Measurements from ENCODE around the gene LHFPL3. TPM values are rescaled to one million over a fixed set of nuclear protein-coding genes. Genes with fewer than 3 reads are reported as not detected.

The LHFPL3 gene
- polyA plus RNA-seq, 1 donor from 2014 or later = 5.6 TPM

GRCh38 chr7:104535841-104536240 lies 207.4 kb downstream of the LHFPL3 start:
- H3K9me3 ChIP-seq (ENCODE audit: low read length) = no peaks in the 10 kb centered on the region
- TF ChIP-seq, protein P1, sequence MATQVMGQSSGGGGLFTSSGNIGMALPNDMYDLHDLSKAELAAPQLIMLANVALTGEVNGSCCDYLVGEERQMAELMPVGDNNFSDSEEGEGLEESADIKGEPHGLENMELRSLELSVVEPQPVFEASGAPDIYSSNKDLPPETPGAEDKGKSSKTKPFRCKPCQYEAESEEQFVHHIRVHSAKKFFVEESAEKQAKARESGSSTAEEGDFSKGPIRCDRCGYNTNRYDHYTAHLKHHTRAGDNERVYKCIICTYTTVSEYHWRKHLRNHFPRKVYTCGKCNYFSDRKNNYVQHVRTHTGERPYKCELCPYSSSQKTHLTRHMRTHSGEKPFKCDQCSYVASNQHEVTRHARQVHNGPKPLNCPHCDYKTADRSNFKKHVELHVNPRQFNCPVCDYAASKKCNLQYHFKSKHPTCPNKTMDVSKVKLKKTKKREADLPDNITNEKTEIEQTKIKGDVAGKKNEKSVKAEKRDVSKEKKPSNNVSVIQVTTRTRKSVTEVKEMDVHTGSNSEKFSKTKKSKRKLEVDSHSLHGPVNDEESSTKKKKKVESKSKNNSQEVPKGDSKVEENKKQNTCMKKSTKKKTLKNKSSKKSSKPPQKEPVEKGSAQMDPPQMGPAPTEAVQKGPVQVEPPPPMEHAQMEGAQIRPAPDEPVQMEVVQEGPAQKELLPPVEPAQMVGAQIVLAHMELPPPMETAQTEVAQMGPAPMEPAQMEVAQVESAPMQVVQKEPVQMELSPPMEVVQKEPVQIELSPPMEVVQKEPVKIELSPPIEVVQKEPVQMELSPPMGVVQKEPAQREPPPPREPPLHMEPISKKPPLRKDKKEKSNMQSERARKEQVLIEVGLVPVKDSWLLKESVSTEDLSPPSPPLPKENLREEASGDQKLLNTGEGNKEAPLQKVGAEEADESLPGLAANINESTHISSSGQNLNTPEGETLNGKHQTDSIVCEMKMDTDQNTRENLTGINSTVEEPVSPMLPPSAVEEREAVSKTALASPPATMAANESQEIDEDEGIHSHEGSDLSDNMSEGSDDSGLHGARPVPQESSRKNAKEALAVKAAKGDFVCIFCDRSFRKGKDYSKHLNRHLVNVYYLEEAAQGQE (IDR thresholded peaks at IDR 0.05; ENCODE audit: borderline replicate concordance) = no peak
- TF ChIP-seq EZH2 (IDR thresholded peaks at IDR 0.05; ENCODE audit: borderline replicate concordance, insufficient read depth, low read length, poor library complexity, severe bottlenecking) (no peak), TAF1 (IDR thresholded peaks at IDR 0.05; ENCODE audit: low read depth) (no peak), EP300 (conservative IDR thresholded peaks at IDR 0.05; ENCODE audit: poor library complexity, severe bottlenecking) (no peak), SMC3 (conservative IDR thresholded peaks at IDR 0.05; ENCODE audit: poor library complexity) (no peak)
- TF ChIP-seq, protein P2, sequence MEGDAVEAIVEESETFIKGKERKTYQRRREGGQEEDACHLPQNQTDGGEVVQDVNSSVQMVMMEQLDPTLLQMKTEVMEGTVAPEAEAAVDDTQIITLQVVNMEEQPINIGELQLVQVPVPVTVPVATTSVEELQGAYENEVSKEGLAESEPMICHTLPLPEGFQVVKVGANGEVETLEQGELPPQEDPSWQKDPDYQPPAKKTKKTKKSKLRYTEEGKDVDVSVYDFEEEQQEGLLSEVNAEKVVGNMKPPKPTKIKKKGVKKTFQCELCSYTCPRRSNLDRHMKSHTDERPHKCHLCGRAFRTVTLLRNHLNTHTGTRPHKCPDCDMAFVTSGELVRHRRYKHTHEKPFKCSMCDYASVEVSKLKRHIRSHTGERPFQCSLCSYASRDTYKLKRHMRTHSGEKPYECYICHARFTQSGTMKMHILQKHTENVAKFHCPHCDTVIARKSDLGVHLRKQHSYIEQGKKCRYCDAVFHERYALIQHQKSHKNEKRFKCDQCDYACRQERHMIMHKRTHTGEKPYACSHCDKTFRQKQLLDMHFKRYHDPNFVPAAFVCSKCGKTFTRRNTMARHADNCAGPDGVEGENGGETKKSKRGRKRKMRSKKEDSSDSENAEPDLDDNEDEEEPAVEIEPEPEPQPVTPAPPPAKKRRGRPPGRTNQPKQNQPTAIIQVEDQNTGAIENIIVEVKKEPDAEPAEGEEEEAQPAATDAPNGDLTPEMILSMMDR (IDR thresholded peaks at IDR 0.05; ENCODE audit: poor library complexity, severe bottlenecking) = no peak
- H3K4me3 ChIP-seq (ENCODE audit: low read length) = no peak overlapping the region

DNA sequence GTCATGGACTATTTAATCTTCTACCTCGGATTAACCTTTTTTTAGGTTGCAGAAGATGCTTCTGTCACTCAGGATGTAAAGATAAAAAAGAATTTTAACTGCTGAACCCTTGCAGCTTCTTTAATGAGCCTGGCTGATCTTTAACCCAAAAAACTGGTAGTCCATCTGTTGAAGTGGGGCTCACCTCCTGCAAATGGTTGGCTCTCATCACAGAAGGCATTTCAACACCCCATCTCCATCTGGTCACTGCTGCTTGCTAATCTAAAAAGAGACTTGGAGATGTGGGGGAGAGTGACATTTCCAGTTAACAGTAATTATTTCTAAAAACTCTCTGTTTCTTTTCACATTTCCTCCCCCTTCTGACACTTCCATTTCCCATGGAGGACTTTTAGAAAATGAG lies 208.6 kb downstream of the LHFPL3 start:
- Histone ChIP-seq H3K27ac (ENCODE audit: low read length) (no peak overlapping the region), H3F3A (ENCODE audit: insufficient read depth, low read length, poor library complexity, severe bottlenecking) (no peaks in the 10 kb centered on the region), H3K9me3 (ENCODE audit: low read length) (no peaks in the 10 kb centered on the region), H3K36me3 (ENCODE audit: insufficient read depth, low read length) (no peaks in the 10 kb centered on the region), H4K20me1 (ENCODE audit: insufficient read depth) (no peaks in the 10 kb centered on the region), H3K9ac (ENCODE audit: low read length) (no peak overlapping the region), H3K79me2 (replicated peaks; ENCODE audit: insufficient read depth, low read length) (no peaks in the 10 kb centered on the region), H3K9me2 (ENCODE audit: insufficient read depth, low read length) (no peaks in the 10 kb centered on the region), H2AFZ (ENCODE audit: low read depth, low read length) (no peak overlapping the region), H3K4me3 (ENCODE audit: low read length) (no peak overlapping the region), H3K27me3 (ENCODE audit: insufficient read depth, low read depth, low read length) (no peaks in the 10 kb centered on the region), H3K4me2 (ENCODE audit: low read length) (no peak overlapping the region)
- TF ChIP-seq EP300 (conservative IDR thresholded peaks at IDR 0.05; ENCODE audit: poor library complexity, severe bottlenecking) (no peak), TAF1 (IDR thresholded peaks at IDR 0.05; ENCODE audit: low read depth) (no peak), EZH2 (IDR thresholded peaks at IDR 0.05; ENCODE audit: borderline replicate concordance, insufficient read depth, low read length, poor library complexity, severe bottlenecking) (no peak), POLR2AphosphoS5 (IDR thresholded peaks at IDR 0.05) (no peak), SMC3 (conservative IDR thresholded peaks at IDR 0.05; ENCODE audit: poor library complexity) (no peak), MXI1 (conservative IDR thresholded peaks at IDR 0.05; ENCODE audit: poor library complexity, severe bottlenecking) (no peak), RAD21 (conservative IDR thresholded peaks at IDR 0.05) (no peak)
- TF ChIP-seq, protein P2 (IDR thresholded peaks at IDR 0.05; ENCODE audit: poor library complexity, severe bottlenecking) = no peak
- TF ChIP-seq, protein P1 (IDR thresholded peaks at IDR 0.05; ENCODE audit: borderline replicate concordance) = no peak

More at GRCh38 chr7:104535841-104536240, 207.4 kb downstream of the LHFPL3 start:
- Histone ChIP-seq H2AFZ (ENCODE audit: low read depth, low read length) (no peak overlapping the region), H3K9ac (ENCODE audit: low read length) (no peak overlapping the region), H3K36me3 (ENCODE audit: insufficient read depth, low read length) (no peaks in the 10 kb centered on the region), H3K79me2 (replicated peaks; ENCODE audit: insufficient read depth, low read length) (no peaks in the 10 kb centered on the region), H3K9me2 (ENCODE audit: insufficient read depth, low read length) (no peaks in the 10 kb centered on the region), H3K4me2 (ENCODE audit: low read length) (no peak overlapping the region), H3K27ac (ENCODE audit: low read length) (no peak overlapping the region), H3K27me3 (ENCODE audit: insufficient read depth, low read depth, low read length) (no peaks in the 10 kb centered on the region), H4K20me1 (ENCODE audit: insufficient read depth) (no peaks in the 10 kb centered on the region), H3F3A (ENCODE audit: insufficient read depth, low read length, poor library complexity, severe bottlenecking) (no peaks in the 10 kb centered on the region)
